Breast epithelium (tissue), 4 donors: Measurements from ENCODE around the gene GAPDH. TPM values are rescaled to one million over a fixed set of nuclear protein-coding genes. Genes with fewer than 3 reads are reported as not detected.
"Not testable (repeated sequence)": the region's sequence is repeated elsewhere in the genome, so short reads cannot be mapped to it uniquely, and the experiment has no call there.

Experiments used
- DNase-seq, 2 donors: peaks; one replicate each; pipeline ENCODE4 v3.0.0-alpha.2; 2019; ENCODE audit warnings: low spot score in 2 of 2
- H3K27ac ChIP-seq, 2 donors: fragments of 200-600 bp; sonication (generic) in 1 of 2; one replicate each; pipeline ENCODE4 v1.5.1; 2016 to 2019; ENCODE audit warnings: mild to moderate bottlenecking in 1 of 2
- H3K27me3 ChIP-seq, 2 donors: fragments of 200-600 bp; sonication (generic) in 1 of 2; one replicate each; pipeline versions ENCODE4 v1.5.1 to v1.6.0; 2017 to 2019; ENCODE audit warnings: control low read depth in 1 of 2, mild to moderate bottlenecking in 1 of 2
- H3K36me3 ChIP-seq: fragments of 200-600 bp; one replicate; pipeline ENCODE4 v1.5.1; 2019
- H3K4me1 ChIP-seq, 2 donors: fragments of 200-600 bp; sonication (generic); one replicate each; pipeline ENCODE4 v1.5.1; 2016 to 2019; ENCODE audit warnings: control low read depth in 1 of 2
- H3K4me3 ChIP-seq, 3 donors: fragments of 200-600 bp; sonication (generic); 1 replicate in 2 of 3; 2 replicates in 1 of 3; pipeline ENCODE4 v1.5.1; 2016 to 2019; ENCODE audit warnings: mild to moderate bottlenecking in 3 of 3, moderate library complexity in 2 of 3
- H3K9me3 ChIP-seq, 2 donors: fragments of 200-600 bp; sonication (generic) in 1 of 2; one replicate each; pipeline ENCODE4 v1.5.1; 2016 to 2019; ENCODE audit warnings: control low read depth in 1 of 2
- POLR2A ChIP-seq: fragments of 450-650 bp; IDR thresholded peaks from one replicate; pipeline ENCODE4 v1.6.1; 2016; ENCODE audit warnings: antibody characterized with exemption, mild to moderate bottlenecking, moderate library complexity
- POLR2AphosphoS5 ChIP-seq, 3 donors: sonication (generic); formaldehyde crosslinking; IDR thresholded peaks; one replicate each; pipeline ENCODE4 v1.6.1; 2017; ENCODE audit warnings: antibody characterized with exemption in 3 of 3
- intact Hi-C: fragments of 100-400 bp; cut with DNase I; formaldehyde crosslinking; loops from one replicate; pipeline ENCODE4 v1.15.1; 2023; ENCODE audit warnings: low total_unique reads
- total RNA-seq, 3 donors: library from RNA; depleted of rRNA; stranded (reverse); fragments of >200 nt; gene quantifications; one replicate each; pipeline ENCODE4 v1.1.0, GENCODE V29; 2016
- TF ChIP-seq, protein P1 (sequence below), 3 donors: fragments of 450-650 bp; IDR thresholded peaks; one replicate each; pipeline ENCODE4 v1.5.1; 2016 to 2017; ENCODE audit warnings: antibody characterized with exemption in 3 of 3, mild to moderate bottlenecking in 3 of 3, moderate library complexity in 3 of 3

Gene GAPDH
- 1,000 to 10,000 TPM; 1,134 to 1,818 (median 1,628) TPM for total RNA-seq

DNA sequence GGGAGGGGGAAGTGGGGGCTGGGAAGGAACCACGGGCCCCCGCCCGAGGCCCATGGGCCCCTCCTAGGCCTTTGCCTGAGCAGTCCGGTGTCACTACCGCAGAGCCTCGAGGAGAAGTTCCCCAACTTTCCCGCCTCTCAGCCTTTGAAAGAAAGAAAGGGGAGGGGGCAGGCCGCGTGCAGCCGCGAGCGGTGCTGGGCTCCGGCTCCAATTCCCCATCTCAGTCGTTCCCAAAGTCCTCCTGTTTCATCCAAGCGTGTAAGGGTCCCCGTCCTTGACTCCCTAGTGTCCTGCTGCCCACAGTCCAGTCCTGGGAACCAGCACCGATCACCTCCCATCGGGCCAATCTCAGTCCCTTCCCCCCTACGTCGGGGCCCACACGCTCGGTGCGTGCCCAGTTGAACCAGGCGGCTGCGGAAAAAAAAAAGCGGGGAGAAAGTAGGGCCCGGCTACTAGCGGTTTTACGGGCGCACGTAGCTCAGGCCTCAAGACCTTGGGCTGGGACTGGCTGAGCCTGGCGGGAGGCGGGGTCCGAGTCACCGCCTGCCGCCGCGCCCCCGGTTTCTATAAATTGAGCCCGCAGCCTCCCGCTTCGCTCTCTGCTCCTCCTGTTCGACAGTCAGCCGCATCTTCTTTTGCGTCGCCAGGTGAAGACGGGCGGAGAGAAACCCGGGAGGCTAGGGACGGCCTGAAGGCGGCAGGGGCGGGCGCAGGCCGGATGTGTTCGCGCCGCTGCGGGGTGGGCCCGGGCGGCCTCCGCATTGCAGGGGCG, at the start of gene GAPDH:
Gene GAPDH, plus strand, starts transcription at position 595 of the 772 bp plus-strand sequence. CDS start 316 bp downstream, outside the sequence.
- Histone ChIP-seq H3K9me3 (no peaks in the 10 kb centered on the region), H3K4me1 (peaks cover 6 to 22% of the 10 kb centered on the region in 2 donors), H3K27me3 (no peaks in the 10 kb centered on the region), H3K36me3 (no peaks in the 10 kb centered on the region), H3K27ac (peak within 1 kb of the TSS; percentile 94 to 98), H3K4me3 (peak within 1 kb of the TSS; percentile 82 to 97 (median 88))
- intact Hi-C loops: loop anchor here (1.0 to 10.0 kb wide), 3 partner anchors 23 to 195 kb away; partner anchors contain the start of gene IFFO1
- DNase-seq: peak; percentile 85 to 91
- TF ChIP-seq, protein P1, sequence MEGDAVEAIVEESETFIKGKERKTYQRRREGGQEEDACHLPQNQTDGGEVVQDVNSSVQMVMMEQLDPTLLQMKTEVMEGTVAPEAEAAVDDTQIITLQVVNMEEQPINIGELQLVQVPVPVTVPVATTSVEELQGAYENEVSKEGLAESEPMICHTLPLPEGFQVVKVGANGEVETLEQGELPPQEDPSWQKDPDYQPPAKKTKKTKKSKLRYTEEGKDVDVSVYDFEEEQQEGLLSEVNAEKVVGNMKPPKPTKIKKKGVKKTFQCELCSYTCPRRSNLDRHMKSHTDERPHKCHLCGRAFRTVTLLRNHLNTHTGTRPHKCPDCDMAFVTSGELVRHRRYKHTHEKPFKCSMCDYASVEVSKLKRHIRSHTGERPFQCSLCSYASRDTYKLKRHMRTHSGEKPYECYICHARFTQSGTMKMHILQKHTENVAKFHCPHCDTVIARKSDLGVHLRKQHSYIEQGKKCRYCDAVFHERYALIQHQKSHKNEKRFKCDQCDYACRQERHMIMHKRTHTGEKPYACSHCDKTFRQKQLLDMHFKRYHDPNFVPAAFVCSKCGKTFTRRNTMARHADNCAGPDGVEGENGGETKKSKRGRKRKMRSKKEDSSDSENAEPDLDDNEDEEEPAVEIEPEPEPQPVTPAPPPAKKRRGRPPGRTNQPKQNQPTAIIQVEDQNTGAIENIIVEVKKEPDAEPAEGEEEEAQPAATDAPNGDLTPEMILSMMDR (IDR thresholded peaks at IDR 0.05): no peak
- peak; percentile 96 to 99 (median 98) for TF ChIP-seq POLR2AphosphoS5 (IDR thresholded peaks at IDR 0.05)
- TF ChIP-seq POLR2A: peak; percentile 81

- TF ChIP-seq, protein P1 (IDR thresholded peaks at IDR 0.05): no peak
- TF ChIP-seq POLR2A (no peak), POLR2AphosphoS5 (IDR thresholded peaks at IDR 0.05) (no peak)
- Histone ChIP-seq H3K27me3 (no peaks in the 10 kb centered on the region), H3K27ac (no peak overlapping the region), H3K4me3 (no peak overlapping the region), H3K9me3 (no peaks in the 10 kb centered on the region), H3K4me1 (peaks cover 0 to 4% of the 10 kb centered on the region in 2 donors), H3K36me3 (no peaks in the 10 kb centered on the region)
- intact Hi-C loops: no loop called here
- no peak for DNase-seq
These were observed 46.1 kb upstream of the GAPDH start for GRCh38 chr12:6488240-6488639.

DNA sequence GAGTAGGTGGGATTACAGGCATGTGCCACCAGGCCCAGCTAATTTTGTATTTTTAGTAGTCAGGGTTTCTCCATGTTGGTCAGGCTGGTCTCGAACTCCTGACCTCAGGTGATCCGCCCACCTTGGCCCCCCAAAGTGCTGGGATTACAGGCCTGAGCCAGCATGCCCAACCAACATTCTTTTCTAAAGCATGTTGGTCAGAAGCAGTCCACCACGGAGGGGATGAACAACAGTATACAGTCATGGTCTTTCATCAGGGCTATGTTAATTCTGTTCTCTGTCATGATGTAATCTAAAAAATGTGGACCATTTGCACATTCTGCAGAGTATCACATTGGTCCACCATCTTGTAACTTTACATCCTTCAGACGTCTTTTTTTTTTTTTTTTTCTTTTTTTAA, 44.9 kb upstream of the GAPDH start:
- H3K36me3 ChIP-seq: no peaks in the 10 kb centered on the region
- TF ChIP-seq POLR2AphosphoS5 (IDR thresholded peaks at IDR 0.05) (no peak), POLR2A (no peak)
- TF ChIP-seq, protein P1 (IDR thresholded peaks at IDR 0.05): no peak
- DNase-seq: no peak
- H3K4me1 ChIP-seq: peaks cover 3 to 6% of the 10 kb centered on the region in 2 donors
- H3K27ac ChIP-seq: no peak overlapping the region
- intact Hi-C loops: no loop called here
- H3K27me3 ChIP-seq: no peaks in the 10 kb centered on the region
- H3K9me3 ChIP-seq: no peaks in the 10 kb centered on the region
- H3K4me3 ChIP-seq: no peak overlapping the region

GRCh38 chr12:6490673-6491072, 43.6 kb upstream of the GAPDH start:
- DNase-seq, H3K4me3 ChIP-seq, H3K9me3 ChIP-seq, H3K36me3 ChIP-seq, intact Hi-C loops, H3K27ac ChIP-seq, H3K27me3 ChIP-seq: not testable (repeated sequence)
- H3K4me1 ChIP-seq: peaks cover 4 to 11% of the 10 kb centered on the region in 2 donors

- intact Hi-C loops: no loop called here
- peak; percentile 96 for DNase-seq
- peak within 1 kb of the TSS; percentile 94 for H3K27ac ChIP-seq
- H3K36me3 ChIP-seq: no peaks in the 10 kb centered on the region
- H3K4me1 ChIP-seq: peaks cover 4 to 11% of the 10 kb centered on the region in 2 donors
- no peaks in the 10 kb centered on the region for H3K9me3 ChIP-seq
- peak within 1 kb of the TSS; percentile 70 to 89 (median 76) for H3K4me3 ChIP-seq
- H3K27me3 ChIP-seq: no peaks in the 10 kb centered on the region
- TF ChIP-seq POLR2A (peak; percentile 89), POLR2AphosphoS5 (IDR thresholded peaks at IDR 0.05) (peak; percentile 77 to 95 (median 93))
- TF ChIP-seq, protein P1 (IDR thresholded peaks at IDR 0.05): no peak
These were observed 41.4 kb upstream of the GAPDH start, which contains the start of gene MRPL51 for GRCh38 chr12:6492838-6493496. Gene MRPL51 (minus strand): TSS chr12:6493262. CDS start chr12:6493136, 126 bp downstream.
